HG02678 (cell line): ENCODE results near the gene HAPLN3.

Experiments
- ATAC-seq: cut with Tn5 transposase; IDR thresholded peaks from one replicate; pipeline ENCODE4 v1.9.1; 2021; ENCODE audit warnings: mild to moderate bottlenecking, moderate library complexity; ENCODE audit not compliant: unreplicated experiment

The HAPLN3 gene

DNA sequence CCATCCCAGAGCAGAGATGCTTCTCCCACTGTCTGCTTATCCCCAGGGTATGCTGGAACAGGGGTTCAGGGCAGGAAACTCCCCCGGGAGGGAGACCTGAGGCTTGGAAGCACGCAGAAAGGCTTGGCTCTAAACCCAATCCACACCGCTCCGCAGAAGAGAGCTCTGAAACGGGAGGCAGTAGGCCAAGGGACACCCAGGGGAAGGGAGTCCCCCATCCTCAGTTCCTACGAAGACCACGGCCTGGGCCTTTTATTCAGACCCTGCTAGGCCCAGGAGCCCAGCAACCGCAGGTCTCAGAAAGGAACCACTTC, 1.8 kb upstream of the HAPLN3 start:
- ATAC-seq = no peak

DNA sequence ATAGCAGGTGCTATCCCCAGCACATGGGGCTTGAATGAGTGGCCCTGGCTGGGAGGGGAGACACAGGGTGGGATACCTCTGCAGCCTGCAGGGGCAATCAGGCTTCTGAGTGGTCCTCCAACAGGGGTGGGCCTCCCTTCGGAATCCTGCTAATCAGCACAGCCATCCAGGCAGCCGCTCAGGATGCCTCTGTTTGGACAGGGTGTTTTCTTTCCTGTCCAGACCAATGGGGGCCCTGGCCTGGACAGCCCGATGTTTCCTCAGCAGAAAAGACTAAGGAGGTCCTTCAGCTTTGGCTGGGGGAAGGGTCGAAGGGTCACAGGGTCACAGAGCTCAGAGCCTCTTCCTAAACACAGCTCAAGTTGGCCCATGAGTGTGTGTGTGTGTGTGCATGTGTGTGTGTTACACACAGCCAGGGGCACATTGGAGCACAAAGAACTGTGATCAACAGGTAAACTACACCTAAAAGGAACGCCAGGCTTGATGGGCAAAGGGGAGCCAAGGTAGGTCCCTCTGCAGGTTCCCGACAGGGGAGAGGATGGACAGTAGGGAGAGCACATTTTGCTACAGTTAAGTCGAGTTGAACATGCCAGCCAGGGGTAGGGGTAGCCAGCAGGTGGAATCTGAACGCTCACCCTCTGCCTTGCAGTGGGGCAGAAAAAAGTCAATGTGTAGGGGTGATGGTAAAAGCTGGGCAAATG, 1.1 kb upstream of the HAPLN3 start:
- no peak for ATAC-seq

- no peak for ATAC-seq
Observed at GRCh38 chr15:88894348-88894818, 961 bp downstream of the HAPLN3 start.

DNA sequence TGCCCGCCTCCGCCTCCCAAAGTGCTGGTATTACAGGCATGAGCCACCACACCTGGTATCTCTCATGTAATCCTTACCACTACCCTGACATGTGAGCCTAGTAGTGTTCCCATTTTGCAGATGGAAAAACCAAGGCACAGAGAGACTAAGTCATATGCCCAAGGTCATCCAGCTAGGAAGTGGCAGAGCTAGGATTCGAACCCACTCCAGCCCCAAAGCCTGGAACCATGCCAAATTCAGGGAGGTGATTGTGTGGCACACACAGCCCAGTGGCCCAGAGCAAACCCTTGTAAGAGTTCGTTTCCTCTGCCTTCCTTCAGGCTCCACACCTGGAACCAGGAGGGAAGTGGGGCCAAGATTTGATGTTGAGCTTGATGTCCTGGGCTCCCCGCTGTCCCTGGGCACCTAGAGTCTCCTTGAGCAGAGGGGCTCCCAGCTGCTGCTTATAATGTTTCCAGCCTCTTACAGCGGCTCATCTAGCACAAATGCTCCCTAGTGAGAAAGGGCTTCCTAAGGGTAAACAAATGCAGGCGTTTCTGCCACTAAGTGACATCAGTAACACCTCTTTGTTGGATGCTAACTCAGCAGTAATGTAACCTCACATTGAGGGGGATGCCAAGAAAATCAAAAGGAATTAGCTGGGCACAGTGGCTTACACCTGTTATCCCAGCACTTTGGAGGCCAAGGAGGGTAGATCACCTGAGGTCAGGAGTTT, 3.6 kb downstream of the HAPLN3 start:
- no peak for ATAC-seq

DNA sequence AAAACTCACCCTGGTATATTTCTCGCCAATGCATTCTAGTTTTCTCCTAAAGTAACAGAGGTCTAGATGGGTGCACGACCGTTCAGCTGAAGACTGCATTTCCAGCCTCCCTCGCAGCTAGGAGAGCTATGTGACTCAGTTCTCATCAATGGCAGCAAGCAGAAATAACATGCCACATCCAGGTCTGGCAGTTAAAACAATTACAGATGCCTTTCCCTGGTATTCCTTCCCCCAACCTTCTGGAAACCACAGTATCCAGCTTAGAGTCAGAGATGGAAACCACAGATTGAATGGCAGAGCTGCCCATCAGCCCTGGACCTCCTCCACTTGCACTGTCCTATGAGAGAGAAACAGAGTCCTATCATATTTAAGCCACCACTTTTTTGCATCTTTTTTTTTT, 4.8 kb downstream of the HAPLN3 start:
- no peak for ATAC-seq

- ATAC-seq = no peak
Observed at GRCh38 chr15:88888719-88889118, 6.6 kb downstream of the HAPLN3 start.

DNA sequence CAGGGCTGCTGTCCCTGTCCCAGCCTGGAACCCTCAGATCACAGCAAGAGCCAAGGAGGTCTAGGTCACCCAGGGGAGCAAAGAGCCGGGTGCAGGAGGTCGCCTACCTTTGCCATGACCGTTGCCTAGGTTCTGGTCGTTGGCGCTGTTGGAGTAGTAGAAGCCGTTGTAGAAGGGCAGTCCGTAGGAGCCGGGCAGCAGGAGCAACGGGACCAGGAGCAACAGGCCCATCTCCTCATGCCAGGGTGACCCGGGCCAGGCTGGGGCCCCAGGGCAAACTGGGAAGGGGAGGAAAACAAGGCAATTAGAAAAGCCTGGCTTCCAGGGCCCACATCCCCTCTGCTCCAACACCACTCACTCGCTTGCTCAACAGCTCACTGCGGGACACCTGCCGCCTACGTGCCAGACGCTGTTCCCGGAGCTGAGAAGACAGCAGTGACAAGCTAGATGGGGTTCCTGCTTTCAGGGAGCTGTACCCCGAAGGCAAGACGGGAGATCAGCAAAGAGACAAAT, 8.2 kb downstream of the HAPLN3 start:
- no peak for ATAC-seq

DNA sequence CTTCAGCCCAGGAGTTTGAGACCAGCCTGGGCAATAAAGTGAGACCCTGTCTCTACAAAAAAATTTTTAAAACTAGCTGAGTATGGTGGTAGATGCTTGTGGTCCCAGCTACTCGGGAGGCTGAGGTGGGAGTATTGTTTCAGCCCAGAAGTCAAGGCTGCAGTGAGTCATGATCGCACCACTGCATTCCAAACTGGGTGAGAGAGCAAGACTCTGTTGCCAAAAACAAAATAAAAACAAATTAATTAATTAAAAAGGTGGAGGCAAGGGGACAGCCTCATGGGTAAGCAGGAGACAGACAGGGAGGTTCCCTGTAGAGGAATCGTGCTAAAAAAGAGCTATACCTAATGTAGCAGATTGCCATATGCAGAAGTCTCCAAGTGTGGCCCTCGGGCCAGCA, 12.6 kb downstream of the HAPLN3 start:
- no peak for ATAC-seq

GRCh38 chr15:88881775-88882174, 13.6 kb downstream of the HAPLN3 start:
- ATAC-seq = no peak

DNA sequence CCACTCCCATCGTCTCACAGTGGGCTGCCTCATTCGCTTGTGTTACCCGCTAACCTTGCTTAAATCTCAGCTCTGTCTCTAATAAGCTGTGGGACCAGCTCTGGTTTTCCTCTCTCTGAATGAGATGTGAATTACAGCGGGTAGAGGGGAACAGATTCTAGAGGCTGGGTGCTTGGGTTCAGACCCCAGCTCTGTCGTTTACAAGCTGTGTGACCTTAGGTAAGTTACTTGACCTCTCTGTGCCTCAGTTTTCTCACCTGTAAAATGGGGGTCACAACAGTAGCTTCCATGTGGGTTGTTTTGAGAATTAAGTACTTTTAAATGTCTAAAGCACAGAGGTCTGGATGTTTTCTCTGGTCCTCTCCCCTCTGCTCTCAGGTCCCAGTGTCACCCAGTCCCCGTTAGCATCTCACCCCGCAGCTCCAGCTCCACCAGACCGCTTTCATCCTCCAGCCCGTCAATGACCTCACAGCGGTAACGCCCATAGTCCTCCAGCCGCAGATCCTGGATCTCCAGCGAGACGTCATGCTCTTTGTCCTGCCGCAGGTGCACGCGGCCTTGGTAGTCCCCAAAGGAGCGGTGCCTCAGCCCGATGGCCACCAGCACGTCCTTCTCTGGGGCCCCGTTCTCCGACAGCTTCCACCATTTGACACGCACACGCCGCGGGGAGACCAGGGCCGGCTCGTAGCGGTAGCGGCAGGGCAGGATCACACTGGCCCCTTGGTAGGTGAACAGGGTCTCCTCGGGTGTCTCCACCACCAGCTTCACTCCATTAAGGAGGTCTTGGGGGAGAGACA, 14.2 kb downstream of the HAPLN3 start:
- no peak for ATAC-seq

GRCh38 chr15:88878720-88879184, 16.6 kb downstream of the HAPLN3 start:
- ATAC-seq = no peak

GRCh38 chr15:88877906-88878305, 17.4 kb downstream of the HAPLN3 start:
- ATAC-seq = no peak

GRCh38 chr15:88877415-88877814, 17.9 kb downstream of the HAPLN3 start:
- no peak for ATAC-seq

DNA sequence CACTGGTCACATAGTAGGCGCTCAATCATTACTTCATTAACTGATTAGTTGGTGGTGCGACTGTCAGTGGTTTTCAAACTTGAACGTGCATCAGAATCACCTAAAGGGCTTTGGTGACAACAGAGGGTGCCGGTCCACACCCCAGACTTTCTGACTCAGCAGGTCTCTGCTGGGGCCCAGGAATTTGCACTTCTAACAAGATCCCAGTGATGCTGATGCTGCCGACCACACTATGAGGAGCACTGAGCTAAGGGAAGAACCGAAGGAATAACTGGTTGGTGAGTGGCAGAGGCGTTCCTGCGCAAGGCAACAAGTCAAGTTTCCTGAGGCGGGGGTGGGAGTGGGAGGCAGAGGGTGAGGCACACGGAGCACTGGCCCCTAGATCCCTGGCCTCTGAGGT, 18.8 kb downstream of the HAPLN3 start:
- ATAC-seq = no peak

GRCh38 chr15:88874684-88875083, 20.7 kb downstream of the HAPLN3 start:
- ATAC-seq = no peak

DNA sequence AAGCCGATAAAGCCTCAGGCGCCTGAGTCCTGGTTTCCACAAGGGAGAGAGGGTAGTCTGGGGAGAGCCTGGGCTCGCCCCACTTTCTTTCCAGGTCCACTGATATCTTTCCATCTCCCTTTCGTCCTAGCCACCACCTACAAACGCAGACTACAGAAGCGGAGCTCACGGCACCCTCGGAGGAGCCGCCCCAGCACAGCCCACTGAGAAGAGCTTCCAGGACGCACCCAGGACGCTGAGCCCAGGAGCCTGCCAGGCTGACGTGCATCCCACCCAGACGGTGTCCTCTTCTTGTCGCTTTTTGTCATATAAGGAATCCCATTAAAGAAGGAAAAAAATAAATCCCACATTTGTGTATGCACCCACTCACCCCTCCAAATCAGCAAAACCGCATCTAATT, 21.1 kb downstream of the HAPLN3 start:
- ATAC-seq = no peak

- ATAC-seq = no peak
Observed at GRCh38 chr15:88873786-88874185, 21.6 kb downstream of the HAPLN3 start.

GRCh38 chr15:88872706-88873105, 22.6 kb downstream of the HAPLN3 start:
- no peak for ATAC-seq

- ATAC-seq = no peak
Observed at GRCh38 chr15:88872106-88872505, 23.2 kb downstream of the HAPLN3 start.

DNA sequence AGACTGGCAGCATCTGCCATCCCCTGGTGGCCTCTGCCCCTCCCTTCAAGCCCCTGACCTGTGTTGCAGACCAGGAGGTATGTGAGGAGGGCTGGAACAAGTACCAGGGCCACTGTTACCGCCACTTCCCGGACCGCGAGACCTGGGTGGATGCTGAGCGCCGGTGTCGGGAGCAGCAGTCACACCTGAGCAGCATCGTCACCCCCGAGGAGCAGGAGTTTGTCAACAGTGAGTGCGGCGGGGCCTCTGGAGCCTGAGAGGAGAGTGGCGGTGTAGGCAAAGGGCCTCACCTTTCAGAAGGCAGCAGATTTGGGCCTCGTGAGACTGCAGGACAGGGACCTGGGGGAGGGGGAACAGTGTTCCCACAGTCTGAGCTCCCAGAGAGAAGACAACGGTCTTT, 24.0 kb downstream of the HAPLN3 start:
- ATAC-seq = no peak

DNA sequence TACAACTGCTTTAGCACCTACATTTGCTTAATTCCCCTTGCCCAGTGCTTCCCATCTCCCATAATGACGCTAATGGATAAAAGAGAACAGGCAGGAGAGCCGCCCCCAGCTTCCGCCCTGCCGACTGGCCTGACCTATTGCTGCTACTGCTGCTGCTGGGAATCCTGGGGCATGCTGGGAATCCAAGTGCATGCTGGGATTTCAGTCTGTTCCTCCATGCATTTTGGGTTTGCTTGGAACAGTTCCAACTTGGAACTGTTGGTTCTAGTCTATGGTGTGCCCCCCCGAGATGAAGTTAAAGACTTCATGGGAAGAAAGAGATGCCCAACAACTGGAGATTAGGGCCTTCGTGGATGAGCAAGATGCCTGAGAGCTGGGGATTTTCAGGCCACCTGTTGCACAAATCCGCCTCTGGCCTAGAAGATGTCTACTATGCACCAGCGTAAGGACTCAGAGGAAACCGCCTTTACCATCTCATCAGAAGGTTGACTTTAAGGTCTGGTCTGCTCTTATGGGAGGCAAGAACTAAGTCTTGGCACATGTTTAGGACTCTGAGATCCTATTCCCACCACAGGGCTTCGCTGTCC, 29.0 kb downstream of the HAPLN3 start:
- no peak for ATAC-seq
